ENCODE data around the gene CTSZ. TPM values are rescaled to one million over a fixed set of nuclear protein-coding genes. Genes with fewer than 3 reads are reported as not detected.
"Not testable (repeated sequence)": the region's sequence is repeated elsewhere in the genome, so short reads cannot be mapped to it uniquely, and the experiment has no call there.

The CTSZ gene
- total RNA-seq, 1 donor from 2014 or later, result 58.6 TPM

GRCh38 chr20:59013031-59013951 is 6.2 kb upstream of the CTSZ start:
- DNase-seq, result no peak

- DNase-seq, result not testable (repeated sequence)
Measured at GRCh38 chr20:59011874-59012157, 4.8 kb upstream of the CTSZ start.

GRCh38 chr20:59010995-59011873 is 4.2 kb upstream of the CTSZ start:
- DNase-seq, result peak; percentile 55

GRCh38 chr20:59010321-59010994 is 3.4 kb upstream of the CTSZ start:
- no peak for DNase-seq

GRCh38 chr20:59008715-59009336 is 1.8 kb upstream of the CTSZ start:
- DNase-seq, result no peak

- DNase-seq, result no peak
Measured at GRCh38 chr20:59007665-59008511, 834 bp upstream of the CTSZ start.

GRCh38 chr20:59006167-59006863 is 739 bp downstream of the CTSZ start:
- no peak for DNase-seq

- DNase-seq, result no peak
Measured at GRCh38 chr20:59005523-59006166, 1.4 kb downstream of the CTSZ start.

- no peak for DNase-seq
Measured at GRCh38 chr20:59004763-59005522, 2.1 kb downstream of the CTSZ start.

GRCh38 chr20:59004493-59004762 is 2.6 kb downstream of the CTSZ start:
- no peak for DNase-seq

GRCh38 chr20:59003836-59004492 is 3.1 kb downstream of the CTSZ start:
- no peak for DNase-seq

GRCh38 chr20:59002874-59003399 is 4.1 kb downstream of the CTSZ start:
- DNase-seq, result no peak

GRCh38 chr20:59002388-59002787 is 4.7 kb downstream of the CTSZ start:
- no peak for DNase-seq

- DNase-seq, result no peak
Measured at GRCh38 chr20:59001449-59002171, 5.4 kb downstream of the CTSZ start.

GRCh38 chr20:59001068-59001448 is 6.0 kb downstream of the CTSZ start:
- no peak for DNase-seq

GRCh38 chr20:59000326-59000725 is 6.7 kb downstream of the CTSZ start:
- no peak for DNase-seq

- no peak for DNase-seq
Measured at GRCh38 chr20:58998656-58999055, 8.4 kb downstream of the CTSZ start.

GRCh38 chr20:58997141-58997770 is 9.8 kb downstream of the CTSZ start:
- DNase-seq, result no peak
